Measurements from ENCODE around the gene TM9SF1. TPM values are rescaled to one million over a fixed set of nuclear protein-coding genes. Genes with fewer than 3 reads are reported as not detected.

The TM9SF1 gene
- total and polyA plus RNA-seq, 9 of the 15 experiments (the other 6 are each of a cell fraction or from before 2014, with no cell fraction given) = 5.3 to 20.3 (median 11.8) TPM

DNA sequence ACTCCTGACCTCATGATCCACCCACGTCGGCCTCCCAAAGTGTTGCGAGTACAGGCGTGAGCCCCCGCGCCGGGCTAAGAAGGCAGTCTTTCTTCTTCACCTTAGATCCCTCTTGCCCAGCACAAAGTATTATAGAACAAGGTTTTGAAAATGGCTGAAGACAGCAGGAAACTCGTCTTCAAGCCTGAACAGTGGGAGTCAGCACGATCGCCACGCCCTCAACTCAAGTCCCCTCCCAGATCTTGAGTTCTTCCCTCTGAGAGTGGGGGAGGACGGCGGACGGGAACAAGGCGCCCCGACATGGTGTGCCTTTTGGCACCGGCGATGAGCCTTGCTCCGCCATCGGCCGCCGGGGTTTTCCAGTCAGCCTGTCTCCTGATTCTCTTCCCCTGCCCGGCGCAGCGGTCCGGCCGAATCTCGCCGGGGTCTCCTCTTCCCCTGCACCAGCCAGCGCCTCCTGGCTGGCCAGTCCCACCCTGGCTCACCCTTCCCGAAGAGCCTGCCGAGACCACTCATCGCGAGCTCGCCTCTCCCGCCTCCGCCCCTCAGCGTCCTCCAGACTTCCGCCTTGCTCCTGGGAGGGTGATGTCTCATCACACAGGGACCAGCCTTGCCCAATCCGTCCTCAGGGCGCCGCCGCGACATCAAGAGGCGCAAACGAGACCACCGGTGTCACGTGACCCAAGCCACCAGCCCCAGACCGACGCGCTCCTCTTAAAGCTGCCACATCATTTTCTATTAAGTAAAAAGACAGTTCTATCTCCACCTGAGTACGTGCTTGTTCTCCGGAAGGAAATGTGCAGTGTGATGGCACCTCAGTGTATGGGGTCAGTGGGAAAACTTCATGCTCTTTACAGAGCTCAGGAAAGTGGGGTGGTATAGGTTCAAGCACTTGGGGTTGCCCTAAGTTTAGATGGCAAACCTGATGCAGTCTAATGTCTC, 18.0 kb upstream of the TM9SF1 start, which contains the start of gene CHMP4A (continued):
- TF ChIP-seq, protein P1, sequence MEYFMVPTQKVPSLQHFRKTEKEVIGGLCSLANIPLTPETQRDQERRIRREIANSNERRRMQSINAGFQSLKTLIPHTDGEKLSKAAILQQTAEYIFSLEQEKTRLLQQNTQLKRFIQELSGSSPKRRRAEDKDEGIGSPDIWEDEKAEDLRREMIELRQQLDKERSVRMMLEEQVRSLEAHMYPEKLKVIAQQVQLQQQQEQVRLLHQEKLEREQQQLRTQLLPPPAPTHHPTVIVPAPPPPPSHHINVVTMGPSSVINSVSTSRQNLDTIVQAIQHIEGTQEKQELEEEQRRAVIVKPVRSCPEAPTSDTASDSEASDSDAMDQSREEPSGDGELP (CRISPR knock-in tag; IDR thresholded peaks at IDR 0.05; ENCODE audit: borderline replicate concordance) = peak; percentile 70; the same call in 1 of the 2 replicates
- TF ChIP-seq RBBP5 (IDR thresholded peaks at IDR 0.05; ENCODE audit: borderline replicate concordance, insufficient read depth, low read length, poor library complexity, severe bottlenecking) (peak; percentile 64), DIDO1 (tag; IDR thresholded peaks at IDR 0.05; ENCODE audit: low read depth) (peak; percentile 84), ZNF41 (CRISPR knock-in tag; conservative IDR thresholded peaks at IDR 0.05) (0 out of 2 replicates have a peak, but pooled peaks have one; percentile 38), SMAD4 (CRISPR knock-in tag; conservative IDR thresholded peaks at IDR 0.05) (peak; percentile 84), ELF2 (CRISPR knock-in tag; IDR thresholded peaks at IDR 0.05) (peak; percentile 97), PURB (CRISPR knock-in tag; IDR thresholded peaks at IDR 0.05; ENCODE audit: low read depth) (no peak), MTA1 (IDR thresholded peaks at IDR 0.05; ENCODE audit: borderline replicate concordance) (peak; percentile 98), FOS (IDR thresholded peaks at IDR 0.05; ENCODE audit: extremely low read depth, insufficient read length) (peak; percentile 48), NONO (IDR thresholded peaks at IDR 0.05; ENCODE audit: low read depth in 2 of 2, low read length in 1 of 2) (no peak; a peak in 1 of 4 replicates)
- TF ChIP-seq, protein P2, sequence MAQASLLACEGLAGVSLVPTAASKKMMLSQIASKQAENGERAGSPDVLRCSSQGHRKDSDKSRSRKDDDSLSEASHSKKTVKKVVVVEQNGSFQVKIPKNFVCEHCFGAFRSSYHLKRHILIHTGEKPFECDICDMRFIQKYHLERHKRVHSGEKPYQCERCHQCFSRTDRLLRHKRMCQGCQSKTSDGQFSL (CRISPR knock-in tag; IDR thresholded peaks at IDR 0.05) = peak; percentile 76; the same call in 1 of the 2 replicates
- TF ChIP-seq, protein P2 (tag; IDR thresholded peaks at IDR 0.05) = no peak
- TF ChIP-seq, protein P3, sequence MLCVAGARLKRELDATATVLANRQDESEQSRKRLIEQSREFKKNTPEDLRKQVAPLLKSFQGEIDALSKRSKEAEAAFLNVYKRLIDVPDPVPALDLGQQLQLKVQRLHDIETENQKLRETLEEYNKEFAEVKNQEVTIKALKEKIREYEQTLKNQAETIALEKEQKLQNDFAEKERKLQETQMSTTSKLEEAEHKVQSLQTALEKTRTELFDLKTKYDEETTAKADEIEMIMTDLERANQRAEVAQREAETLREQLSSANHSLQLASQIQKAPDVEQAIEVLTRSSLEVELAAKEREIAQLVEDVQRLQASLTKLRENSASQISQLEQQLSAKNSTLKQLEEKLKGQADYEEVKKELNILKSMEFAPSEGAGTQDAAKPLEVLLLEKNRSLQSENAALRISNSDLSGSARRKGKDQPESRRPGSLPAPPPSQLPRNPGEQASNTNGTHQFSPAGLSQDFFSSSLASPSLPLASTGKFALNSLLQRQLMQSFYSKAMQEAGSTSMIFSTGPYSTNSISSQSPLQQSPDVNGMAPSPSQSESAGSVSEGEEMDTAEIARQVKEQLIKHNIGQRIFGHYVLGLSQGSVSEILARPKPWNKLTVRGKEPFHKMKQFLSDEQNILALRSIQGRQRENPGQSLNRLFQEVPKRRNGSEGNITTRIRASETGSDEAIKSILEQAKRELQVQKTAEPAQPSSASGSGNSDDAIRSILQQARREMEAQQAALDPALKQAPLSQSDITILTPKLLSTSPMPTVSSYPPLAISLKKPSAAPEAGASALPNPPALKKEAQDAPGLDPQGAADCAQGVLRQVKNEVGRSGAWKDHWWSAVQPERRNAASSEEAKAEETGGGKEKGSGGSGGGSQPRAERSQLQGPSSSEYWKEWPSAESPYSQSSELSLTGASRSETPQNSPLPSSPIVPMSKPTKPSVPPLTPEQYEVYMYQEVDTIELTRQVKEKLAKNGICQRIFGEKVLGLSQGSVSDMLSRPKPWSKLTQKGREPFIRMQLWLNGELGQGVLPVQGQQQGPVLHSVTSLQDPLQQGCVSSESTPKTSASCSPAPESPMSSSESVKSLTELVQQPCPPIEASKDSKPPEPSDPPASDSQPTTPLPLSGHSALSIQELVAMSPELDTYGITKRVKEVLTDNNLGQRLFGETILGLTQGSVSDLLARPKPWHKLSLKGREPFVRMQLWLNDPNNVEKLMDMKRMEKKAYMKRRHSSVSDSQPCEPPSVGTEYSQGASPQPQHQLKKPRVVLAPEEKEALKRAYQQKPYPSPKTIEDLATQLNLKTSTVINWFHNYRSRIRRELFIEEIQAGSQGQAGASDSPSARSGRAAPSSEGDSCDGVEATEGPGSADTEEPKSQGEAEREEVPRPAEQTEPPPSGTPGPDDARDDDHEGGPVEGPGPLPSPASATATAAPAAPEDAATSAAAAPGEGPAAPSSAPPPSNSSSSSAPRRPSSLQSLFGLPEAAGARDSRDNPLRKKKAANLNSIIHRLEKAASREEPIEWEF (CRISPR knock-in tag; IDR thresholded peaks at IDR 0.05) = no peak
- TF ChIP-seq, protein P4, sequence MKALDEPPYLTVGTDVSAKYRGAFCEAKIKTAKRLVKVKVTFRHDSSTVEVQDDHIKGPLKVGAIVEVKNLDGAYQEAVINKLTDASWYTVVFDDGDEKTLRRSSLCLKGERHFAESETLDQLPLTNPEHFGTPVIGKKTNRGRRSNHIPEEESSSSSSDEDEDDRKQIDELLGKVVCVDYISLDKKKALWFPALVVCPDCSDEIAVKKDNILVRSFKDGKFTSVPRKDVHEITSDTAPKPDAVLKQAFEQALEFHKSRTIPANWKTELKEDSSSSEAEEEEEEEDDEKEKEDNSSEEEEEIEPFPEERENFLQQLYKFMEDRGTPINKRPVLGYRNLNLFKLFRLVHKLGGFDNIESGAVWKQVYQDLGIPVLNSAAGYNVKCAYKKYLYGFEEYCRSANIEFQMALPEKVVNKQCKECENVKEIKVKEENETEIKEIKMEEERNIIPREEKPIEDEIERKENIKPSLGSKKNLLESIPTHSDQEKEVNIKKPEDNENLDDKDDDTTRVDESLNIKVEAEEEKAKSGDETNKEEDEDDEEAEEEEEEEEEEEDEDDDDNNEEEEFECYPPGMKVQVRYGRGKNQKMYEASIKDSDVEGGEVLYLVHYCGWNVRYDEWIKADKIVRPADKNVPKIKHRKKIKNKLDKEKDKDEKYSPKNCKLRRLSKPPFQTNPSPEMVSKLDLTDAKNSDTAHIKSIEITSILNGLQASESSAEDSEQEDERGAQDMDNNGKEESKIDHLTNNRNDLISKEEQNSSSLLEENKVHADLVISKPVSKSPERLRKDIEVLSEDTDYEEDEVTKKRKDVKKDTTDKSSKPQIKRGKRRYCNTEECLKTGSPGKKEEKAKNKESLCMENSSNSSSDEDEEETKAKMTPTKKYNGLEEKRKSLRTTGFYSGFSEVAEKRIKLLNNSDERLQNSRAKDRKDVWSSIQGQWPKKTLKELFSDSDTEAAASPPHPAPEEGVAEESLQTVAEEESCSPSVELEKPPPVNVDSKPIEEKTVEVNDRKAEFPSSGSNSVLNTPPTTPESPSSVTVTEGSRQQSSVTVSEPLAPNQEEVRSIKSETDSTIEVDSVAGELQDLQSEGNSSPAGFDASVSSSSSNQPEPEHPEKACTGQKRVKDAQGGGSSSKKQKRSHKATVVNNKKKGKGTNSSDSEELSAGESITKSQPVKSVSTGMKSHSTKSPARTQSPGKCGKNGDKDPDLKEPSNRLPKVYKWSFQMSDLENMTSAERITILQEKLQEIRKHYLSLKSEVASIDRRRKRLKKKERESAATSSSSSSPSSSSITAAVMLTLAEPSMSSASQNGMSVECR (CRISPR knock-in tag; IDR thresholded peaks at IDR 0.05) = peak; percentile 83
